GM23248 (cell line): Measurements from ENCODE around the gene LACTBL1.

ENCODE experiments used
- EZH2 ChIP-seq: fragments of 200-600 bp; sonication (generic); IDR thresholded peaks from 2 replicates; pipeline ENCODE4 v1.6.1; 2018; ENCODE audit warnings: antibody characterized with exemption, mild to moderate bottlenecking; ENCODE audit not compliant: insufficient read depth, poor library complexity, severe bottlenecking
- EZH2phosphoT487 ChIP-seq: fragments of 200-600 bp; sonication (generic); IDR thresholded peaks from 2 replicates; pipeline ENCODE4 v1.6.1; 2018; ENCODE audit warnings: antibody characterized with exemption, moderate library complexity, mild to moderate bottlenecking, low read depth; ENCODE audit not compliant: insufficient read depth

DNA sequence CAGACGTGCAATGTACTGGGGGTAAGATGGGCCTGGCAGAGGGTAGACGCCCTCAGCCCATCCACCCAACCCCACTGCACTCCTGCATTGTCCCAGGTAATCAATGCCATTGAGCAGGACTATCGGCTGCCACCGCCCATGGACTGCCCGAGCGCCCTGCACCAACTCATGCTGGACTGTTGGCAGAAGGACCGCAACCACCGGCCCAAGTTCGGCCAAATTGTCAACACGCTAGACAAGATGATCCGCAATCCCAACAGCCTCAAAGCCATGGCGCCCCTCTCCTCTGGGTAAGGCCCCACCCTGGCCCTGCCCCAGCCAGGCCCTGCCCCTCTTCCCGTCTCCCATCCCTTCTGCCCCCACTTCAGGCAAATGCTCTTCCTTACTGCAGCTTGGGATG lies 62.4 kb downstream of the LACTBL1 start:
- TF ChIP-seq EZH2 (no peak), EZH2phosphoT487 (no peak)
